GM19193 (cell line): ENCODE measurements around the gene RDX.

Source experiments
- POLR2A ChIP-seq: IDR thresholded peaks from 4 replicates; pipeline ENCODE4 v1.6.1; 2011; ENCODE audit not compliant: insufficient read depth, insufficient read length; ENCODE audit errors: extremely low read depth

The RDX gene

DNA sequence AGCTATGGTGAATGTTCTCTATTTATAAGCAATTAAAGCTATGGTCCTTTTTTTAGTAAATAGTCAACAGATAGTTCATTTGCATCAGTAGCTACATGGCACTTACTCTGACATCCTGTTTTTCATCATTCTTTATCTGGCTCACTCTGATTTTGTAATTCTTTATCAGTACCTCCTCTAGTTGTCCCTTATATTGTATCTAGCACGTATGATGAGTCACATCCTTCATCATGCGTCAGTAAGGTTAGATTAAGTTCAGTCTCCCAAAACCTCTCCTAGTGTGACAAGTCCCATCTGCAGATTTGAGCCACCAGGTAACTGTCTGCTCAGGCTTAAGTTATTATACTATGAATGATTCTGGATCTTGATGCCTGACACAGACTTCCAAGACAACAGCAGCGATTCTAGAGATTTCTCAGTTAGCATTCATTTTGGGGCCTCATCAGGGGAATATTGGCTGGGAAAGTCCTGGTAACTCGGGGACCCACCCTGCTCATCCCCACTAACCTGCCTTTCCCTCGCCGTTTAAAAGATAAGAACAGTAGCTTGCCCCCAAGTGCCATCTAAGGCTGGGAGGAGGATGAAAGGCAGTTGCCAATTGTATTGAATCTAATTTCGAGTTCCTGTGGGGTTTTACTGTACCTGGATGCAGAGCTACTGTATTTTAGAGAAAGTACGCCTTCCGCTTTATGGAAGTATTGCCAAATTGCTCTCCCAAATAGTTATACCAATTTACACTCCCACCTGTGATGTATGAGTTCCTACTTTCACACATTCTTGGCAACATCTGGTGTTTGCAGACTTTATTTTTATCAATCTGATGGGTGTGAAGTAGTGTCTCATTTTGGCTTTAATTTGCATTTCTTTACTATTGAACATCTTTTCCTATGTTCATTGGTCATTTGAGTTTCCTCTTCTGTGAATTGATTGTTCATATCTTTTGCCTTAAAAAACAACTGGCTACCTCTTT, 147.4 kb downstream of the RDX start:
- no peak for TF ChIP-seq POLR2A

DNA sequence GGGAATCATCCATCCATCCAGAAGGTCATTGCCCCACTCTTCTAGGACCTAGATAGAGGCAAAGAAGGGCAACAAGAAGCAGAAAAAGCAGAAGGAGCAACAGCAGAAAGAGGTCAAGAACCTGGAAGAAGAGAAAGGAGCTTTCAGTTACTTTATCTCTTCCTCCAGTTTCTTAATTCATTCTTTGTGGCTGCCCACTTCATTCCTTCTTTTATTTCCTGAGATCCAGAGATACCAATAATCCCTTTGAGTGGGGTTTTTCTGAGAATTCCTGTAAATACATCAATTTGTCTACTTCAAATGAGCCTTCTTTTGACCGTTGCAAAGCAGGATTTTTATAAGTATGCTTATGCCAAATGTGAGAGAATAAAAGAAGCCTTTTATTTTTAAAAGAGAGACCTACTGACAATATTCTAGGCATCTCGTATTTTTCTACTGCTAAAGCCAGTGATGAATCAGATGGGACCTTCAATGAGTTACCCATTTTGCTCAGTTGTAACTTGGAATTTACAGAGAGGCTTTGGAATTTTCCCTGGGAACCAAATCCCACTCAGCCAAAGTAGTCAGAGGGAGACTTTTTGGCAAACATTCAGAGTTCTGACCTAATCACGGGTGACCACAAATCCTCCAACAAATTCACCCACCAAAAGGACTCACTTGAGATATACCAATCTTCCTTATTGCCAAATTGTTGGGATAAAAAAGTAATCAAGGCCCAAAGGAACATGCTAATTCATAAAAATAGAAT, 148.3 kb downstream of the RDX start:
- TF ChIP-seq POLR2A, result no peak

DNA sequence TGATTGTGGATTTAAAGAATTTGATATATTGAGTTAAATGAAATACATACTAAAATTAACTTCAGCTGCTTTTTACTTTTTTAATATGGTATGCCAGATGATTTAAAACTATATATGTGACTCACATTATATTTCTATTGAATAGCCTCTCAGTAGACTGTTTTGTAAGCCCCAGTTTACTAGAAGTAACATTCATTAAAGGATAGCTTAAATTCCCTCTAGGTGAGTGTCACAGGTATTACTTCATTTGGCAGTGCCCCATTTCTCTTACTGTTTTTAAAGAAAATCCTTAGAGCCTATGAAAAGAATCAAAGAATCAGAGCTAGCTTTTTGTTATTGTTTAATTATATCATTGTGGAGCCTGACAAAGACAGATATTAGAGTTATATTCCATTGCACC, 154.6 kb downstream of the RDX start:
- no peak for TF ChIP-seq POLR2A

DNA sequence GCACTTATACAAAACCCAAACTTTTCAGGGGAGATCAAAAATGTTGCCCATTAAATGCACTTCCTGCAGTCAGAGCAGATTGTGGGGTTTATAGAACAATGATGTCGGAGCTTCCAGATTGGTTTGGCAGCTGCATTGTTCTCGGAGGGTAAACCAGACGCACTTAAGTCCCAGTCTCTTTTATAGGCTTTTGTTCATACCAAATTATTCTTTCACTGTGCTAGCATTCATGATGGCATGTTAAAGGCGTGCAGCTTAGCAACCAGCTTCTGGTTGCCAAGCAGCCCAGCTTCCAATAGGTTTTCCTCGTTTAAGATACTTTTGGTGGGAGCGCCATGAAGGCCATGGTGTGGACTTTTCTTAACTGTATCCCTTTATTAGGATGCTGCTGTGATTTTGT, 162.3 kb downstream of the RDX start:
- TF ChIP-seq POLR2A, result no peak

DNA sequence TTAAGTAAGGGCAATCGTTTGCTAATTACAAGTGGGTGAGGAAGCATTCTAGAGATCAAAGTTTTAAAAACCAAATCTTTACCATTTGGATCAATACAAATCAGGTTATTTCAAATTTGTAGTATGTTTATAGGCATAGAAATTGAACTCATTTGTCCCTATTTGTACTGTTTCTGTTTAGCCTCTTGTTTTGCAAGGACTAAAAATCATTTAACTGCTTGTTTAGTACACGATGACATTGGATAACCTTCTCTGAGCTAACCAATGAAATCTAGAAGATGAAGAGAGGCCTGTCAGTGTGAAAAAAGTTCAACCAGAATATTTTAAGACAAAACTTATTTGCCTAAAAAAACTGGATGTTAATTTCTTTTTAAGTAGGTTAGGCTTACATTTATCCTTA, 163.3 kb downstream of the RDX start:
- TF ChIP-seq POLR2A, result no peak

DNA sequence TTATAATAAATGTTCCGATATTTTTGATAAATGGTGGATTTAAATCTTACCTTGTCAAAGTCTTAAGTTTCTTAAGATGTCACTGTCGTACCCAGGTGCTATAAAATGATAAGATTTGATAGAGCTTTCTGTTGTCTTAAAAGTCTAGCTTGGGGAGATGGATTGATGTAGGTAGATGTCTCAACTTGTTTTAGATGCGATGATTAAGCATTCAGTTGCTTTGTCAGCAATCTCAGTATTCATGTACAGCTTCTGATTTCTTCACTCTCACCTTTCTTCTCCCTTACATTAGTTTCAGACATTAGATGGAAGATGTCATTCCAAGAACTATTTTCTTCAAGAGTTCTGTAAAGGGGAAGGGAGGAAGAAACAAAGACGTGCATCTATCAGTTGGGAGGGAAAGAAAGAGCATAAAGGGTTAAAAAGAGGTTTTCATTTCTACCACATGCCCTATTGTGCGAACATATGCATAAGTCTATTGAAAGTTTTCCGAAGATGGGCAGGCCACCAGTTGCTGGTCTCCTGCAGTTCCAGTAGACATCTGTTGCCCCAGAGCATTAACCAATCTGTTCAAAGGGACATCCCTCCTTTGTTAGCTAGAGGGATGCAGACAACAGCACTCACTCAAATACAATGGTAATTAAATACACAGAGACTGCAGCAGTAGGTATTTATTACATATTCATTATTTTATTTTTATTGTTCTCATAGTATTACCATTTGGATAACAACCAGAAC, 164.9 kb downstream of the RDX start:
- no peak for TF ChIP-seq POLR2A

DNA sequence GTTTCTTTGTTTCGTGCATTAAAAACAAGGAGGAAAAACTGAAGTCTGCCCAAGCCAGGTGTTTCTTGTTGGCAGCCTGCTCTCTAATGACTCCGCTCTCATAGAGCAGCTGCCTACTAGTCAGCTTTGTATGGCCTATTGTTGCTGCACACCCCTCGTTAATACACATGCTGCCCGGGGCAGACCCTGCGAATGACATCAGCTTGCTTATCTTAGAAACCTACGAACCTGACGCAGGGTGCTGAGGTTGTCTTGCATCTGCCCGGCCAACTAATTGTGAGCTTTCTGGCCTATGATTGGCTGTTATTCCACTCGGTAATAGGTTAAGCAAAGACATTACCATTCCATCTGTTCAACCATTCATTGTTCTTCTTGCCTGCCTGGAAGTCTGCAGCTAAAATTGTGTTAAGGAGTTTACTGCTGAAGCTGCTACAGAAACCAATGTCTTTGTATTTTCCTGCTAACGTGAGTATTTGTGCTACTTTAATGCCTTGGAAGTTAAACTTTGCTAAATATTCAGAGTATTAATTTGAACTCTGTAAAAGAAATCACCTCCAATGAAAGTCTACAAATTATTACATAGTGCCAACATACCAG, 165.7 kb downstream of the RDX start:
- TF ChIP-seq POLR2A, result no peak

DNA sequence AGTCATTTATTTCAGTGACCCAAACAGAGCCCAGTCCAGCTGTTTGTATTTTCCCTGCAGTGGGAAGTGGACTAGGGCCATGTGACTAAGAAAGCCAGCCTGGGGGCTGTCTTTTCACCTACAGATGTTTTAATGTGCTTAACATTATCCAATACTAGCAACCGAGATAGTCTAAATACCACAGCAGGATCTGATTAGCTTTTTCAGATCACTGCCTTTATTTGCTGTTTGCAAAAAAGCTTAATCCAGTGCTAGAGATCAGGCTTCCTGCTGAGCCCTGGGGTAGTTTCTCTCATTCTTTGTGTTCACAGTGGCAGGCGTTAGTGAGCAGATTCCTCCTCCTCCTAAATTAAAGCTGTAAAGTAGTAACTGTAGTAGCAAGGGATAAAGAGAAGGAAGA, 168.3 kb downstream of the RDX start:
- no peak for TF ChIP-seq POLR2A

DNA sequence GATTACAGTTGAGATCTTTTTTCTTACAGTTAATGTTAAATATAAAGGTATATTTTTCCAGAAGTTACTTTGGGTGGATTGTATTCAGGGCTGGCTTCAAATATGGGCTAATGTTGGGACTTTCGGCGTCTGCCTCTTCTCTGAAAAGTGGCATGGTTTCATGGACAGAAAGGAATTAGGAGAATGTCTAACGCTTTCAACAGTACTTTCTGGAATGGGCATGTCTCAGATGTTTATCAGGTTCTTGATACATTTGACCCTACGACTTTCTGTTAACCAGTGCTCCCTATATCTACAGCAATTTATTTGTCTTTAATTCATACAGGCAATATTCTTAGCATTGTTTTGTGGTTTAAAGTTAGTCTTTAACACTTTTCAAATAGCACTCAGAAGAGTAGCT, 169.5 kb downstream of the RDX start:
- TF ChIP-seq POLR2A, result no peak

DNA sequence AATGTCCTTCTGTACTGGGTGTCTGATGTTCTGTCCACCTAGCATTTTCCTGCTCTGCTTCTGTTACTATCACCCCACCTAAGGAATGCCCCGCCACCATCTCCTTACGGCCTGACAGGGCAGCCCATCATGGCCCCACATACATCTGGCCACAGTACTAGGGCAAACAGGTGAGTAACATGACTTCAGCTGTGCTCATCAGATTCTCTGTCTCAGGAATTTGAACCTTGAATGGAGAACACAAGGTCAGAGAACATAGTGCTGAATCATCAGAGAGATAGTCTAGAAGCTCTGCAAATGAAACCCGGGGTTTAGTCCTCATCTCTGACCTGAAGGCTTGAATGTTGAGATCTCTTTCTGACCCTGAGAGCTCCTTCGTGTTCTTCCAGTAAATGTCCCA, 170.8 kb downstream of the RDX start:
- TF ChIP-seq POLR2A, result no peak
